GM12873 (cell line): ENCODE data around the gene PDCL3.

Experiments
- TF ChIP-seq, protein P1 (sequence below): IDR thresholded peaks from 2 replicates; pipeline ENCODE4 v1.5.1; 2012; ENCODE audit warnings: low read depth, mild to moderate bottlenecking, moderate library complexity, low read length, control low read depth; ENCODE audit not compliant: insufficient read depth; ENCODE audit errors: missing control alignments

Gene PDCL3

DNA sequence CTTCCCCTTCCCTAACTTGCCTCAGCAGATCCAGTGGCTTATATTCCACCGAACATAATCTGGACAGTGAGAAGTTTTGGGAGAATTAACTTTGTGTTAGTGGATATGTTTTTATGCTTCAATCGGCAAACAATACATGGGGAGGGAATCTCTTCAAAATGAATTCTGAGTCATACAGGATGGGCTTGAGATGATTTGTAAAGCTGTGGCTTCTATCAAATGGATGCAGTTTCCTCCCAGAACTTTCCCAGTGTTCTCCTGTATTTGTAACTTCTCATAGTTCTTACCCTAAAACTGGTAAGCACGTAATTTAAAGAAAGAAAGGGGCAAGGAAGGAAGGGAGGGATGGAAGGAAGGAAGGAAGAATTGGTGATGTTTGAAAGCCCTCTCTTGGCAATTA, 36.8 kb downstream of the PDCL3 start:
- TF ChIP-seq, protein P1, sequence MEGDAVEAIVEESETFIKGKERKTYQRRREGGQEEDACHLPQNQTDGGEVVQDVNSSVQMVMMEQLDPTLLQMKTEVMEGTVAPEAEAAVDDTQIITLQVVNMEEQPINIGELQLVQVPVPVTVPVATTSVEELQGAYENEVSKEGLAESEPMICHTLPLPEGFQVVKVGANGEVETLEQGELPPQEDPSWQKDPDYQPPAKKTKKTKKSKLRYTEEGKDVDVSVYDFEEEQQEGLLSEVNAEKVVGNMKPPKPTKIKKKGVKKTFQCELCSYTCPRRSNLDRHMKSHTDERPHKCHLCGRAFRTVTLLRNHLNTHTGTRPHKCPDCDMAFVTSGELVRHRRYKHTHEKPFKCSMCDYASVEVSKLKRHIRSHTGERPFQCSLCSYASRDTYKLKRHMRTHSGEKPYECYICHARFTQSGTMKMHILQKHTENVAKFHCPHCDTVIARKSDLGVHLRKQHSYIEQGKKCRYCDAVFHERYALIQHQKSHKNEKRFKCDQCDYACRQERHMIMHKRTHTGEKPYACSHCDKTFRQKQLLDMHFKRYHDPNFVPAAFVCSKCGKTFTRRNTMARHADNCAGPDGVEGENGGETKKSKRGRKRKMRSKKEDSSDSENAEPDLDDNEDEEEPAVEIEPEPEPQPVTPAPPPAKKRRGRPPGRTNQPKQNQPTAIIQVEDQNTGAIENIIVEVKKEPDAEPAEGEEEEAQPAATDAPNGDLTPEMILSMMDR = no peak

DNA sequence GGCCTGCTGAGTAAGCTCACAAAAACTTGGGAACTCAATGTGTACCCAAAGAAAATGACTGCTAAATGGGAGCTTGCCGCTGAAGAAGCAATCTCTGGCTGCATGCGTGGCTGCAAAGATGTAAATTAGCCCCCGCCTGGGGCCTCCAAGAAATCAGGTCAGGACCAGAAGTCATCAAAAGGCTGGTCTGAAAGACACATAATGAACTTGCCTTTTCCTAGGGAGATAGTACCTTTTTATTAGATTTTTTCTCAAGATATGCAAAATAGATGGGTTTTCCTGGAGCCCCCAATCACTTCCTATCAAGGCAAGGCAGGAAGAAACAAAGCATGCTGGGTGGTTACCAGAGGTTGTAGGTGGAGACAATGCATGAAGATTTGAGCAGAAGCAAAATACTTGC, 38.9 kb downstream of the PDCL3 start:
- TF ChIP-seq, protein P1 = no peak

GRCh38 chr2:100603414-100603813, 40.6 kb downstream of the PDCL3 start:
- TF ChIP-seq, protein P1 = no peak

DNA sequence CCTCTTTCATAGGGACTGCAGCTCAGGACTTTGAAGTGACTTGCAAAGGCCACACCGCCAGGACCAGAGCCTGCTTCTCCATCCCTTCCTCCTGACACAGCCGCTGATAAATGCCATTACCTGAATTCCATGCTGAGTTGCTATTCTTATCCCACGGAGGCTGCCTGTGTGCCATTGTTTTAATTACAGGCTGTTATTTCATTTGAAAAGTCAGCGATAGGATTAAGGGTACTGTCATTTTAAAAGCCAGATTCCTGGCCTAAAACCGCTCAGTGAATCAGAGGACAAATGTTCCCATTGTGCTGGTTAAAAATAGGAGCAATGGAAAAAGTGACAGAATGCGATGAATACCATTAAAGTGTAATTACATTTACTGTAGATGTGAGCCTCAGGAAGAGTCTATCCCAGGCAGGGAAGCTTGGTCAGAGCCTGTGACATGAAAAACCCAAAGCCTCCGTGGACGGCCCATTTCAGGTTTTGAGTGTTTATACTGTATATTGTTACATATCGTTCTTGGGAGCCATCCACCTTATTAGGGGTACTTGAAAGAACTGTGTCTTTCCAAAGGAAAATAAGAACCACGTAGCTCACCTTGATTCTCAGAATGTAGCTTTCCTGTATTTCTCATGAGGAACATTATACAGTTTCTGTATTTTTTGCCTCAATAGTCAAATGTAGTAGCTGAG, 41.3 kb downstream of the PDCL3 start:
- TF ChIP-seq, protein P1 = no peak

GRCh38 chr2:100606332-100606725, 43.5 kb downstream of the PDCL3 start:
- TF ChIP-seq, protein P1 = no peak

GRCh38 chr2:100606726-100607343, 44.0 kb downstream of the PDCL3 start:
- TF ChIP-seq, protein P1 = peak; percentile 84

- TF ChIP-seq, protein P1 = peak; percentile 78
Measured at GRCh38 chr2:100610381-100610831, 47.6 kb downstream of the PDCL3 start.
